BE2C (cell line): ENCODE measurements around the gene KIF9.

Source experiments
- DNase-seq: peaks from one replicate; pipeline ENCODE4 v3.0.0-alpha.2; 2020
- H3K27me3 ChIP-seq: fragments of 250-450 bp; sonication (Bioruptor Pico); 2 replicates; pipeline ENCODE4 v1.5.1; 2020; ENCODE audit warnings: mild to moderate bottlenecking
- H3K36me3 ChIP-seq: fragments of 250-450 bp; sonication (Bioruptor Pico); 2 replicates; pipeline ENCODE4 v1.5.1; 2020; ENCODE audit warnings: mild to moderate bottlenecking
- H3K4me1 ChIP-seq: fragments of 250-450 bp; sonication (Bioruptor Pico); 2 replicates; pipeline ENCODE4 v1.5.1; 2020
- H3K4me3 ChIP-seq: 2 replicates; pipeline ENCODE4 v1.5.1; 2011; ENCODE audit warnings: low read depth, low read length
- H3K9me3 ChIP-seq: fragments of 250-450 bp; sonication (Bioruptor Pico); 2 replicates; pipeline ENCODE4 v1.5.1; 2020
- TF ChIP-seq, protein P1 (sequence below): IDR thresholded peaks from 2 replicates; pipeline ENCODE4 v1.5.1; 2012; ENCODE audit warnings: mild to moderate bottlenecking, low read depth, low read length

Gene KIF9

GRCh38 chr3:47244531-47245100 is 38.0 kb downstream of the KIF9 start:
- DNase-seq: no peak
- Histone ChIP-seq H3K27me3 (no peaks in the 10 kb centered on the region), H3K4me3 (no peak overlapping the region), H3K9me3 (no peaks in the 10 kb centered on the region), H3K36me3 (no peaks in the 10 kb centered on the region), H3K4me1 (no peaks in the 10 kb centered on the region)
- TF ChIP-seq, protein P1, sequence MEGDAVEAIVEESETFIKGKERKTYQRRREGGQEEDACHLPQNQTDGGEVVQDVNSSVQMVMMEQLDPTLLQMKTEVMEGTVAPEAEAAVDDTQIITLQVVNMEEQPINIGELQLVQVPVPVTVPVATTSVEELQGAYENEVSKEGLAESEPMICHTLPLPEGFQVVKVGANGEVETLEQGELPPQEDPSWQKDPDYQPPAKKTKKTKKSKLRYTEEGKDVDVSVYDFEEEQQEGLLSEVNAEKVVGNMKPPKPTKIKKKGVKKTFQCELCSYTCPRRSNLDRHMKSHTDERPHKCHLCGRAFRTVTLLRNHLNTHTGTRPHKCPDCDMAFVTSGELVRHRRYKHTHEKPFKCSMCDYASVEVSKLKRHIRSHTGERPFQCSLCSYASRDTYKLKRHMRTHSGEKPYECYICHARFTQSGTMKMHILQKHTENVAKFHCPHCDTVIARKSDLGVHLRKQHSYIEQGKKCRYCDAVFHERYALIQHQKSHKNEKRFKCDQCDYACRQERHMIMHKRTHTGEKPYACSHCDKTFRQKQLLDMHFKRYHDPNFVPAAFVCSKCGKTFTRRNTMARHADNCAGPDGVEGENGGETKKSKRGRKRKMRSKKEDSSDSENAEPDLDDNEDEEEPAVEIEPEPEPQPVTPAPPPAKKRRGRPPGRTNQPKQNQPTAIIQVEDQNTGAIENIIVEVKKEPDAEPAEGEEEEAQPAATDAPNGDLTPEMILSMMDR: no peak

DNA sequence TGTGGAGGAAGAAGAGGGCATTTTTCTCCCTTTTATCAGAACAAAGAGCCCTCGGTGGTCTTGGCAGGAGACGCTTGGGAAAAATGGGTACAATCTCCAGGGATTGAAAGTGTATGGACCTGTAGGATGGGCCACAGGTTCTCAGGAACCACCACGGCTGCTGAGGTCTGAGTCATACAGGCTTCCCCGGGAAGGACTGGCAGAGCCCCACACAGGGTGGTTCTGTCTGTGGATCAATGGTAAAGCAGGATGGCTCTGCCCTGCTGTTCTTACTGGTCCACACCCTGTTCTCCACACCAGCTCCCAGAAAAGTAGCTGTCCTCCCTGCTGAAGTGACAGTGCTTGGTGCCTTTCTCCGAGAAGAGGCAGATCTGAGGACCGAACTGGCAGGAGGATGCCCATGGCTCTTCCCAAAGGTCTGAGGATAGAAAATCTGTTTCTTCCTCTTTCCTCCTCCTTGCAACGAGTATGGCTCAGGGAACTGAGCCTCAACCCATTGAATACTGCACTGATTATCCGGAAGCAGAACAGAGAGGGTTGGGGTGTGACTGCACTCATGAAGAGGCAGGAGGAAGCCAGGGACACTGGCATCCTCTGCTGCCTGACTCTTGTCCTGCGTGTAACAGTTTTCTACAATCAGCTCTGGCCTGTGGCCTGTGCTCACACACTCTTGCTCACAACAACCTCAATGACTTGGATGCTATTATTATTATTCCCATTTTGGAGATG is 39.0 kb downstream of the KIF9 start:
- Histone ChIP-seq H3K27me3 (no peaks in the 10 kb centered on the region), H3K36me3 (no peaks in the 10 kb centered on the region), H3K4me3 (no peak overlapping the region), H3K9me3 (no peaks in the 10 kb centered on the region), H3K4me1 (no peaks in the 10 kb centered on the region)
- TF ChIP-seq, protein P1: no peak
- DNase-seq: no peak

- H3K4me1 ChIP-seq: no peaks in the 10 kb centered on the region
- DNase-seq: no peak
- H3K27me3 ChIP-seq: no peaks in the 10 kb centered on the region
- H3K4me3 ChIP-seq: no peak overlapping the region
- H3K36me3 ChIP-seq: no peaks in the 10 kb centered on the region
- no peaks in the 10 kb centered on the region for H3K9me3 ChIP-seq
- TF ChIP-seq, protein P1: no peak
Observed at GRCh38 chr3:47239929-47240328, 42.7 kb downstream of the KIF9 start.

DNA sequence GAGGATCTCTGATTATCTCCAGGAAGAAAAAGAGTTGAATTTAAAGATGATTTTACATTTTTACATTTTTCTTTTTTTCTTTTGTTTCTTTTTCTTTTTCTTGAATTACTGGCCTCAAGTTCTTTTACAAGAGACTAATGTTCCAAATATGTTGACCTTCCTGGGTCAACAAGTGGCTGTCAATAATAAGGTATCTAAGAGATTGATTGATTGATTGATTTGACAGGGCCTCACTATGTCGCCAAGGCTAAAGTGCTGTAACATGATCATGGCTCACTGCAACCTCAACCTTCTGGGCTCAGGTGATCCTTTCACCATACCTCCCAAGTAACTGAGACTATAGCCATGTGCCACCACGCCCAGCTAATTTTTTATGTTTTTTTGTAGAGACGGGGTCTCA is 44.6 kb downstream of the KIF9 start:
- Histone ChIP-seq H3K36me3 (no peaks in the 10 kb centered on the region), H3K9me3 (no peaks in the 10 kb centered on the region), H3K4me1 (no peaks in the 10 kb centered on the region), H3K4me3 (no peak overlapping the region), H3K27me3 (no peaks in the 10 kb centered on the region)
- TF ChIP-seq, protein P1: no peak
- no peak for DNase-seq

DNA sequence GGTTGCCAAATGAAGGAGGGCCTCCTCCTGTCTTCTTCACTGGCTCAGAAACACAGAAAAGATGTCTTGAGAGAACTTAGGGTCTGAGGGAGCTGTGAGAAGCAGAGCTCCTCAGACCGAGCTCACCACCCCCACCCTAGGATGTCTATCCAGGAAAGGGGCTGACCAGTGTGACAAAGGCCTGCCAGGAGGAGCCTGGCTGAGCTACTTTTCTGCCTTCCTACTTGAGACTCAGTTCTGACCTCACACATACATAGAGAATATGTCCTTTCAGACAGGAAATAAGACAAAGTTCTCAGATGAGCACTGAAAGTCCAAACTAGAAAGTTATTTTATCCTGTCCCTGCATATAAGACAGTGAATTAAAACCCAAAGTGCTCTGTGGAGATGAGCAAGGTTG is 54.5 kb downstream of the KIF9 start:
- Histone ChIP-seq H3K36me3 (no peaks in the 10 kb centered on the region), H3K4me3 (no peak overlapping the region), H3K9me3 (no peaks in the 10 kb centered on the region), H3K4me1 (no peaks in the 10 kb centered on the region), H3K27me3 (no peaks in the 10 kb centered on the region)
- no peak for DNase-seq
- TF ChIP-seq, protein P1: no peak

DNA sequence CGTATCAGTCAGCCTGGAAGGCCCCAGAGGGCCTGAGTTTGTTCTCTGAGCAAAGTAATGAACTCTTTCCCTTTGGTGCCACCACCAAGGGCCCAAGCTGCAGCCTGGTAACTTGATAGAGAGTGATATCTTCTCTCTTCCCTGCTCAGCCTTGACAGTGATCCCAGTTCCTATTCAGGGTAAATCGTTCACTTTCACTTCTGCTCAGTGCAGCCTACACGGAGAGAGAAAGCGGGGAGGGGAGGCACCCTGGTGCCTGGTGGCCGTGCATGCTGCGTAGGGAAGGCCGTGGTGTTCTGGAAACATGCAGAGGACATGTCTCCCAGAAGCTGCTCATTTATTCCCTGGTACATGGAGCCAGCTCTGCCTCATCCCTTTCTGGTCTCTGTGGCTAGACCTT is 54.9 kb downstream of the KIF9 start:
- H3K9me3 ChIP-seq: no peaks in the 10 kb centered on the region
- no peak overlapping the region for H3K4me3 ChIP-seq
- DNase-seq: no peak
- no peaks in the 10 kb centered on the region for H3K4me1 ChIP-seq
- TF ChIP-seq, protein P1: no peak
- H3K36me3 ChIP-seq: no peaks in the 10 kb centered on the region
- H3K27me3 ChIP-seq: no peaks in the 10 kb centered on the region
